ENCODE measurements around the gene SCN5A. TPM values are rescaled to one million over a fixed set of nuclear protein-coding genes. Genes with fewer than 3 reads are reported as not detected.

SCN5A gene
- total RNA-seq, 1 experiment from 2014 or later, result 0.54 TPM

- intact Hi-C loops (cut with micrococcal nuclease; ENCODE audit: unreplicated experiment), result no loop called here
- BruUV-seq (replicated peaks), result no TSS peak
- Histone ChIP-seq H3K36me3 (ENCODE audit: insufficient read depth, low read length, poor library complexity, severe bottlenecking) (no peaks in the 10 kb centered on the region), H3K9me3 (ENCODE audit: low read depth, low read length, poor library complexity, severe bottlenecking) (no peaks in the 10 kb centered on the region), H3K4me1 (ENCODE audit: insufficient read depth, low read length, poor library complexity, severe bottlenecking) (no peaks in the 10 kb centered on the region), H3K4me3 (ENCODE audit: low read depth, low read length, poor library complexity, severe bottlenecking) (no peak overlapping the region), H3K27me3 (replicated peaks; ENCODE audit: insufficient read depth, low read depth, low read length, poor library complexity) (no peaks in the 10 kb centered on the region), H3K27ac (ENCODE audit: low read depth, low read length, poor library complexity, severe bottlenecking) (no peak overlapping the region)
- CTCF ChIA-PET, result no interaction called here
- no peak for DNase-seq (ENCODE audit: low spot score)
- TF ChIP-seq CTCF (conservative IDR thresholded peaks at IDR 0.05; ENCODE audit: low read depth, low read length), result no peak
- TF ChIP-seq EZH2 (IDR thresholded peaks at IDR 0.05; ENCODE audit: borderline replicate concordance, low read depth, low read length, poor library complexity, severe bottlenecking), result no peak
- POLR2A ChIA-PET (ENCODE audit: low non-redundant PET), result no interaction called here
Observed at GRCh38 chr3:38611866-38612265, 37.6 kb downstream of the SCN5A start.

- ChIA-PET CTCF (no interaction called here), POLR2A (ENCODE audit: low non-redundant PET) (no interaction called here)
- Histone ChIP-seq H3K9me3 (ENCODE audit: low read depth, low read length, poor library complexity, severe bottlenecking) (no peaks in the 10 kb centered on the region), H3K36me3 (ENCODE audit: insufficient read depth, low read length, poor library complexity, severe bottlenecking) (no peaks in the 10 kb centered on the region), H3K4me3 (ENCODE audit: low read depth, low read length, poor library complexity, severe bottlenecking) (no peak overlapping the region), H3K27ac (ENCODE audit: low read depth, low read length, poor library complexity, severe bottlenecking) (no peak overlapping the region), H3K4me1 (ENCODE audit: insufficient read depth, low read length, poor library complexity, severe bottlenecking) (no peaks in the 10 kb centered on the region), H3K27me3 (replicated peaks; ENCODE audit: insufficient read depth, low read depth, low read length, poor library complexity) (no peaks in the 10 kb centered on the region)
- no peak for DNase-seq (ENCODE audit: low spot score)
- TF ChIP-seq EZH2 (IDR thresholded peaks at IDR 0.05; ENCODE audit: borderline replicate concordance, low read depth, low read length, poor library complexity, severe bottlenecking) (no peak), CTCF (conservative IDR thresholded peaks at IDR 0.05; ENCODE audit: low read depth, low read length) (no peak)
- intact Hi-C loops (cut with micrococcal nuclease; ENCODE audit: unreplicated experiment), result no loop called here
- no TSS peak for BruUV-seq (replicated peaks)
Observed at GRCh38 chr3:38610934-38611333, 38.6 kb downstream of the SCN5A start.

- intact Hi-C loops (cut with micrococcal nuclease; ENCODE audit: unreplicated experiment), result no loop called here
- H3K27ac ChIP-seq (ENCODE audit: low read depth, low read length, poor library complexity, severe bottlenecking), result no peak overlapping the region
- DNase-seq (ENCODE audit: low spot score), result no peak
- BruUV-seq (replicated peaks), result no TSS peak
- no peaks in the 10 kb centered on the region for H3K4me1 ChIP-seq (ENCODE audit: insufficient read depth, low read length, poor library complexity, severe bottlenecking)
- TF ChIP-seq CTCF (conservative IDR thresholded peaks at IDR 0.05; ENCODE audit: low read depth, low read length) (no peak), EZH2 (IDR thresholded peaks at IDR 0.05; ENCODE audit: borderline replicate concordance, low read depth, low read length, poor library complexity, severe bottlenecking) (no peak)
- no peaks in the 10 kb centered on the region for H3K36me3 ChIP-seq (ENCODE audit: insufficient read depth, low read length, poor library complexity, severe bottlenecking)
- ChIA-PET CTCF (no interaction called here), POLR2A (ENCODE audit: low non-redundant PET) (no interaction called here)
- H3K9me3 ChIP-seq (ENCODE audit: low read depth, low read length, poor library complexity, severe bottlenecking), result no peaks in the 10 kb centered on the region
- H3K4me3 ChIP-seq (ENCODE audit: low read depth, low read length, poor library complexity, severe bottlenecking), result no peak overlapping the region
- no peaks in the 10 kb centered on the region for H3K27me3 ChIP-seq (replicated peaks; ENCODE audit: insufficient read depth, low read depth, low read length, poor library complexity)
Observed at GRCh38 chr3:38610436-38610835, 39.1 kb downstream of the SCN5A start.

Measured in A673 (cell line).